GM12874 (cell line): ENCODE results near the gene JCAD.

Experiments
- TF ChIP-seq, protein P1 (sequence below): IDR thresholded peaks from 2 replicates; pipeline ENCODE4 v1.5.1; 2011; ENCODE audit warnings: low read depth, mild to moderate bottlenecking, control low read depth, low read length, moderate library complexity; ENCODE audit not compliant: insufficient read depth

JCAD gene

GRCh38 chr10:30050411-30050810, 9.0 kb downstream of the JCAD start:
- TF ChIP-seq, protein P1, sequence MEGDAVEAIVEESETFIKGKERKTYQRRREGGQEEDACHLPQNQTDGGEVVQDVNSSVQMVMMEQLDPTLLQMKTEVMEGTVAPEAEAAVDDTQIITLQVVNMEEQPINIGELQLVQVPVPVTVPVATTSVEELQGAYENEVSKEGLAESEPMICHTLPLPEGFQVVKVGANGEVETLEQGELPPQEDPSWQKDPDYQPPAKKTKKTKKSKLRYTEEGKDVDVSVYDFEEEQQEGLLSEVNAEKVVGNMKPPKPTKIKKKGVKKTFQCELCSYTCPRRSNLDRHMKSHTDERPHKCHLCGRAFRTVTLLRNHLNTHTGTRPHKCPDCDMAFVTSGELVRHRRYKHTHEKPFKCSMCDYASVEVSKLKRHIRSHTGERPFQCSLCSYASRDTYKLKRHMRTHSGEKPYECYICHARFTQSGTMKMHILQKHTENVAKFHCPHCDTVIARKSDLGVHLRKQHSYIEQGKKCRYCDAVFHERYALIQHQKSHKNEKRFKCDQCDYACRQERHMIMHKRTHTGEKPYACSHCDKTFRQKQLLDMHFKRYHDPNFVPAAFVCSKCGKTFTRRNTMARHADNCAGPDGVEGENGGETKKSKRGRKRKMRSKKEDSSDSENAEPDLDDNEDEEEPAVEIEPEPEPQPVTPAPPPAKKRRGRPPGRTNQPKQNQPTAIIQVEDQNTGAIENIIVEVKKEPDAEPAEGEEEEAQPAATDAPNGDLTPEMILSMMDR, result no peak

- TF ChIP-seq, protein P1, result no peak
Measured at GRCh38 chr10:30048768-30049517, 10.4 kb downstream of the JCAD start.

DNA sequence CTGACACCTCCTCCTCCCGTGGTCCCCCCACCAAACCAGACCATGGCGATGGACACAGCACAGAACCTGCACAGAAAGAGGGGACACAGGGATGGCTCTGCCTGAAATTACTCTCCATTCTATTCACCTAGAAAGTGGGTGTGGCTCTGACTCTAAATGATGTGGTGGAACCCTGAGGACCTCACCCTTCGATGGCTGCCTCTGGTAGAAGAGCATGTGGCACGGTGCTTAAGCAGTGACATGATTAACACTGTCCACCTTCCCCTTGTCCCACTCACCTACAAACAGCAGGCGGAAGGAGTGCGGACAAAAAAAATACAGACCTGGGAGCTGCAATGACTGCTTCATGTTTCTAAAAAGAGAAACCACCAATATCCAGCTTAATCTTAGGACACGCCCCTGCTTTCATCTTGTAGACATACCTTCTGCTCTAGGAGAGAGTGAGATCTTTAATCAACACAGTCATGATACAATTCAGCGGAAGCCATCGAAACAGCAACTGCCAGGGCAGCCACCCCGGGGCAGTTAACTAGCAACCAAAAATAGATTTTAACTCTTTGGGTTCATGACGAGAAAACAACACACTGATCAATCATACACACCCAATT, 11.4 kb downstream of the JCAD start:
- TF ChIP-seq, protein P1, result no peak

DNA sequence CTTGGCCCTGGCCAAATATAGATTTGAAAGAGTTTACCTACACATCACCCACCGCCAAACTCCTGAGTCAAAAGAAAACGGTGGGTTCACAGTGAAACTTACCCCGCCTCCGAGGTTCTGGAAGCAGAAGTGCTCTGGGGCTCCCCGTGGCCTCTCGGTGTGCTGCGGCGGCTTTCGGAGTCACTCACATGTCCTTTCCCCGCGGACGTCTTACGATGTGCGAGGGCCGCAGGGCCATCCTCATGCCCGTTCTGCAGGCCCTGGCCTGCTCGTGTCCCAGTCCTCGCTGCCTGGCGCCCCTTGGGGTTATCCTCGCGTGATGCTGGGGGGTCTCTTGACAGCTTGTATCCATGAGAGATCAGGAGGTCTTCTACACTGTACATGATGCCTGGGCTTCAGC, 12.0 kb downstream of the JCAD start:
- TF ChIP-seq, protein P1, result no peak

- TF ChIP-seq, protein P1, result no peak
Measured at GRCh38 chr10:30046476-30046875, 12.9 kb downstream of the JCAD start.

GRCh38 chr10:30045961-30046360, 13.4 kb downstream of the JCAD start:
- TF ChIP-seq, protein P1, result no peak

DNA sequence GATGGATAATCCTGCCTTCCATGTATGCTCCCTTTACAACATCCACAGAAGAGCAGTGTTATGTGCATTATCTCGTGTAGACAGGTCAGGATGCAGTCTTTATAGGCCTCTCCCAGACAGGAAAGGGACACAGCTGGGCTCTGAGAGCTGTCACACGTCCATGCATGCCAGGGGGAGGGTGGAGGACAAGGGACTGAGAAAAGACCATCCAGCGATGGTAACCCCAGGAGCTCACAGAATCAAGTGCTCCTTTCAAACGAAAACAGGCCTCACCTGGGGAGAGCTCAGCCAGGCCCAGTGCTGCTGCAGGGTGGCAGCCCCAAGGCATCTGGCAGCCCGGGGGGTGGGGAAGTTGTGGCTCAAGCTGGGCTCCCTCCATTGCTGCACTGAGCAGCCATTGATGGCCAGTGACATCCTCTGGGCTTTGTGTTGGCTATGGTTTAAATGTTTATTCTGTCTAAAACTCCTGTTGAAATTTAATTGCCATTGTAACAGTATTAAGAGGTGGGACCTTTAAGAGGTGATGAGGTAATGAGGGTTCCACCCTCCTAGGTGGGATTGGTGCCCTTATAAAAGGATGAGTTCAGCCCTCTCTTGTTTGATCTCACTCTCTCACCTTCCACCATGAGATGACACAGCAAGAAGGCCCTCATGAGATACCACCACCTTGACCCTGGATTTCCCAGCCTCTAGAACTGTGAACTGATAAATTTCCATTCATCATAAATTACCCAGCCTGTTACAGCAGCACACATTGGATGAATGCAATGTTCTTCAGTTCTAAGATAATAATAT, 15.7 kb downstream of the JCAD start:
- TF ChIP-seq, protein P1, result no peak
